K562 (cell line): ENCODE measurements around the gene ANKRD44. TPM values are rescaled to one million over a fixed set of nuclear protein-coding genes. Genes with fewer than 3 reads are reported as not detected.

ENCODE experiments used
- ATAC-seq: fragments of 200-7000 bp; cut with Tn5 transposase; 3 replicates; pipeline ENCODE4 v1.9.1; 2020; ENCODE audit warnings: moderate library complexity
- BruUV-seq: library from RNA; stranded (reverse); fragments of 400-500 nt; replicated peaks from 2 replicates; lab custom pipeline; 2021; lab: Mats Ljungman, UMichigan
- CTCF ChIA-PET: fragments of 300-600 bp; formaldehyde crosslinking; extraction: SDS; loops from one replicate; lab custom pipeline; 2021; ENCODE audit warnings: low intra/inter-chr PET ratio; lab: Yijun Ruan, JAX
- POLR2A ChIA-PET: fragments of 300-600, 350-650 bp; sonication (Branson Sonifier 250); formaldehyde crosslinking; extraction: SDS; loops from one replicate; lab custom pipeline; 2021; ENCODE audit warnings: antibody characterized with exemption, inconsistent platforms; lab: Yijun Ruan, JAX
- DNase-seq, 4 experiments: peaks; one replicate each; pipeline versions ENCODE4 v3.0.0 to v3.0.0-alpha.2; 2011 to 2018; ENCODE audit warnings: low spot score in 3 of 4, mixed read lengths in 3 of 4; ENCODE audit errors: extremely low read depth in 1 of 4
- FAIRE-seq: peaks from 2 replicates; lab custom pipeline; 2011; peaks lifted over from hg19 to GRCh38; lab: Jason Lieb, UNC
- H2AFZ ChIP-seq: 2 replicates; pipeline ENCODE4 v1.6.0; 2011; ENCODE audit warnings: low read depth, low read length, control low read depth, inconsistent platforms
- H3K27ac ChIP-seq: fragments of 200-600 bp; 3 replicates; pipeline ENCODE4 v1.8.0; 2011; ENCODE audit warnings: low read depth, mild to moderate bottlenecking, control low read depth, inconsistent platforms, low read length, moderate library complexity, mixed read lengths; ENCODE audit errors: extremely low read depth
- H3K27me3 ChIP-seq, 2 experiments: fragments of 300-600 bp in 1 of 2; 2 replicates in 1 of 2; 3 replicates in 1 of 2; pipeline versions ENCODE4 v1.6.0 to v1.8.0; 2011; ENCODE audit warnings: inconsistent platforms in 2 of 2, low read length in 2 of 2, mild to moderate bottlenecking in 1 of 2, mixed read lengths in 1 of 2, moderate library complexity in 1 of 2; ENCODE audit not compliant: control insufficient read depth in 2 of 2, insufficient read depth in 2 of 2
- H3K36me3 ChIP-seq: fragments of 300-600 bp; 3 replicates; pipeline ENCODE4 v1.8.0; 2011; ENCODE audit warnings: mild to moderate bottlenecking, low read length, inconsistent platforms; ENCODE audit not compliant: control insufficient read depth, insufficient read depth
- H3K4me1 ChIP-seq, 2 experiments: fragments of 200-600 bp in 1 of 2; replicated peaks in 1 of 2; 2 replicates in 1 of 2; 3 replicates in 1 of 2; pipeline versions ENCODE4 v1.5.1 to v1.8.0; 2011; ENCODE audit warnings: inconsistent platforms in 2 of 2, low read length in 2 of 2, mild to moderate bottlenecking in 1 of 2, mixed read lengths in 1 of 2, moderate library complexity in 1 of 2; ENCODE audit not compliant: control insufficient read depth in 2 of 2, insufficient read depth in 2 of 2
- H3K4me2 ChIP-seq: 2 replicates; pipeline ENCODE4 v1.6.1; 2011; ENCODE audit warnings: low read length, control low read depth, inconsistent platforms, mixed read lengths; ENCODE audit not compliant: insufficient read depth
- H3K4me3 ChIP-seq: fragments of 200-600 bp; sonication (generic), shearing (Covaris generic); 2 replicates; pipeline ENCODE4 v1.5.1; 2016; ENCODE audit warnings: control low read depth, inconsistent platforms
- H3K79me2 ChIP-seq: fragments of 200-600 bp; 3 replicates; pipeline ENCODE4 v1.8.0; 2011; ENCODE audit warnings: low read length, inconsistent platforms; ENCODE audit not compliant: control insufficient read depth, insufficient read depth
- H3K9ac ChIP-seq, 2 experiments: 2 replicates each; pipeline versions ENCODE4 v1.6.0 to v1.6.1; 2011; ENCODE audit warnings: low read depth in 2 of 2, low read length in 2 of 2, control low read depth in 1 of 2, inconsistent platforms in 1 of 2, mild to moderate bottlenecking in 1 of 2, mixed read lengths in 1 of 2; ENCODE audit not compliant: insufficient read depth in 1 of 2
- H3K9me1 ChIP-seq: one replicate; pipeline ENCODE4 v1.6.0; 2011; ENCODE audit warnings: inconsistent platforms, mild to moderate bottlenecking, low read length, moderate library complexity; ENCODE audit not compliant: control insufficient read depth, insufficient read depth
- H3K9me3 ChIP-seq: replicated peaks from 2 replicates; pipeline ENCODE4 v1.5.1; 2011; ENCODE audit warnings: low read depth, low read length, inconsistent platforms; ENCODE audit not compliant: control insufficient read depth, insufficient read depth
- H4K20me1 ChIP-seq: replicated peaks from 2 replicates; pipeline ENCODE4 v1.6.1; 2011; ENCODE audit warnings: low read length, inconsistent platforms, mixed read lengths; ENCODE audit not compliant: control insufficient read depth, insufficient read depth
- ELF2 ChIP-seq: fragments of 250-450 bp; sonication (Bioruptor Pico); IDR thresholded peaks from 2 replicates; pipeline ENCODE4 v1.5.0; 2021; ENCODE audit warnings: mild to moderate bottlenecking
- HOMEZ ChIP-seq: fragments of 250-450 bp; sonication (Bioruptor Pico); IDR thresholded peaks from 2 replicates; pipeline ENCODE4 v1.4.0; 2020; ENCODE audit warnings: mild to moderate bottlenecking, moderate library complexity
- MBD2 ChIP-seq: sonication (generic); IDR thresholded peaks from 2 replicates; pipeline ENCODE4 v1.6.1; 2016; ENCODE audit warnings: low read depth, borderline replicate concordance
- MEF2A ChIP-seq: IDR thresholded peaks from 2 replicates; pipeline ENCODE4 v1.6.1; 2011; ENCODE audit warnings: low read depth, mild to moderate bottlenecking, low read length, moderate library complexity; ENCODE audit not compliant: control insufficient read depth
- SNRNP70 ChIP-seq: fragments of 200-400 bp; formaldehyde crosslinking; optimal IDR thresholded peaks from 2 replicates; pipeline ENCODE3; 2017; ENCODE audit warnings: low read depth, low read length
- ZBTB2 ChIP-seq: fragments of 450-650 bp; IDR thresholded peaks from 2 replicates; pipeline ENCODE4 v1.6.1; 2016; ENCODE audit warnings: antibody characterized with exemption
- ZBTB43 ChIP-seq: sonication (generic); formaldehyde crosslinking; IDR thresholded peaks from 2 replicates; pipeline ENCODE4 v1.8.0; 2023; ENCODE audit warnings: mild to moderate bottlenecking, missing genetic modification reagents
- ZNF175 ChIP-seq: fragments of 200-800 bp; sonication (Bioruptor generic); IDR thresholded peaks from 2 replicates; pipeline ENCODE4 v1.6.1; 2016; ENCODE audit warnings: low read depth, mild to moderate bottlenecking, missing genetic modification characterization, missing compliant biosample characterization
- ZNF277 ChIP-seq: fragments of 250-450 bp; sonication (Bioruptor Pico); IDR thresholded peaks from 2 replicates; pipeline ENCODE4 v1.8.0; 2022; ENCODE audit warnings: inconsistent platforms, mild to moderate bottlenecking, moderate library complexity, borderline replicate concordance
- WGBS: fragments of 100-300 bp; shearing (Covaris generic); methylation state at CpG from one replicate; pipeline ENCODE4 v1.1.6; 2016; ENCODE audit warnings: low coverage, mixed read lengths; ENCODE audit not compliant: insufficient coverage; ENCODE audit errors: missing lambda C conversion rate; 5-methylcytosine and 5-hydroxymethylcytosine counted together
- in situ Hi-C: fragments of 300-500 bp; cut with MboI; formaldehyde crosslinking; loops from 4 replicates; pipeline ENCODE4 v1.15.0; 2018; ENCODE audit warnings: inconsistent platforms, mixed read lengths
- intact Hi-C: fragments of 100-400 bp; cut with micrococcal nuclease; formaldehyde crosslinking; loops from 2 replicates; pipeline ENCODE4 v1.14.2; 2022
- polyA plus RNA-seq, 8 experiments: library from polyadenylated mRNA; depleted of rRNA in 4 of 8; stranded (reverse) in 5 of 8; unstranded in 3 of 8; fragments of >200 nt; fragmentation: Nextera tagmentation in 2 of 8; fragmentation: Illumina TruSeq in 1 of 8; extraction: Ambion mirVana in 2 of 8; extraction: Trizol in 1 of 8; gene quantifications; 2 replicates each; pipeline versions ENCODE4 v1.2.1 to v1.2.3, GENCODE V29; 2011 to 2014; ENCODE audit warnings: inconsistent platforms in 1 of 8, missing spikeins in 1 of 8
- total RNA-seq, 7 experiments: library from RNA; depleted of rRNA in 6 of 7; stranded (reverse); fragments of >200 nt in 6 of 7; fragmentation: Illumina TruSeq in 2 of 7; extraction: Trizol in 2 of 7; gene quantifications; 2 replicates each; pipeline versions ENCODE4 v1.2.1 to v1.2.3, GENCODE V29; 2011 to 2021; ENCODE audit warnings: low replicate concordance in 1 of 7
- TF ChIP-seq, protein P1 (sequence below): fragments of 250-450 bp; sonication (Bioruptor Pico); IDR thresholded peaks from 2 replicates; pipeline ENCODE4 v1.4.0; 2020; ENCODE audit warnings: borderline replicate concordance

ANKRD44 gene
- total and polyA plus RNA-seq, 9 of the 15 experiments (the other 6 are each of a cell fraction or from before 2014, with no cell fraction given) = 0.03 to 0.64 (median 0.07) TPM; not detected in 3

GRCh38 chr2:197223451-197223850, 87.1 kb downstream of the ANKRD44 start:
- no peak for ATAC-seq
- intact Hi-C loops = no loop called here
- no peak overlapping the region for H3K27ac ChIP-seq
- H3K4me3 ChIP-seq = no peak overlapping the region
- no peaks in the 10 kb centered on the region for H3K9me1 ChIP-seq
- POLR2A ChIA-PET = no interaction called here
- H3K9ac ChIP-seq = no peak overlapping the region
- in situ Hi-C loops = no loop called here
- H3K4me2 ChIP-seq = no peak overlapping the region
- H3K9me3 ChIP-seq = no peaks in the 10 kb centered on the region
- FAIRE-seq = no peak
- no TSS peak for BruUV-seq
- H3K4me1 ChIP-seq = no peaks in the 10 kb centered on the region
- no peak overlapping the region for H2AFZ ChIP-seq
- no peaks in the 10 kb centered on the region for H3K79me2 ChIP-seq
- 0% methylated on average over 2 of the region's 2 CpGs for WGBS
- H4K20me1 ChIP-seq = no peaks in the 10 kb centered on the region
- H3K27me3 ChIP-seq = no peaks in the 10 kb centered on the region; a peak in 1 of 5 replicates
- DNase-seq = no peak
- H3K36me3 ChIP-seq = no peaks in the 10 kb centered on the region
- TF ChIP-seq MBD2 = no peak
- no peak for TF ChIP-seq ZBTB43 (CRISPR knock-in tag)
- no peak for TF ChIP-seq ELF2 (CRISPR knock-in tag)
- no peak for TF ChIP-seq SNRNP70
- TF ChIP-seq MEF2A = no peak
- TF ChIP-seq ZNF175 (CRISPR knock-in tag) = no peak
- TF ChIP-seq, protein P1, sequence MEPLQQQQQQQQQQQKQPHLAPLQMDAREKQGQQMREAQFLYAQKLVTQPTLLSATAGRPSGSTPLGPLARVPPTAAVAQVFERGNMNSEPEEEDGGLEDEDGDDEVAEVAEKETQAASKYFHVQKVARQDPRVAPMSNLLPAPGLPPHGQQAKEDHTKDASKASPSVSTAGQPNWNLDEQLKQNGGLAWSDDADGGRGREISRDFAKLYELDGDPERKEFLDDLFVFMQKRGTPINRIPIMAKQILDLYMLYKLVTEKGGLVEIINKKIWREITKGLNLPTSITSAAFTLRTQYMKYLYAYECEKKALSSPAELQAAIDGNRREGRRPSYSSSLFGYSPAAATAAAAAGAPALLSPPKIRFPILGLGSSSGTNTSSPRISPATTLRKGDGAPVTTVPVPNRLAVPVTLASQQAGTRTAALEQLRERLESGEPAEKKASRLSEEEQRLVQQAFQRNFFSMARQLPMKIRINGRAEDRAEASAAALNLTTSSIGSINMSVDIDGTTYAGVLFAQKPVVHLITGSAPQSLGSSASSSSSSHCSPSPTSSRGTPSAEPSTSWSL (CRISPR knock-in tag) = no peak
- no peak for TF ChIP-seq ZBTB2
- no peak for TF ChIP-seq HOMEZ (CRISPR knock-in tag)
- no peak for TF ChIP-seq ZNF277 (CRISPR knock-in tag)
- CTCF ChIA-PET = no interaction called here
